Mesodermal cell (in vitro differentiated cells): ENCODE results near the gene SLBP.

Experiments
- H3K27ac ChIP-seq: 2 replicates; pipeline ENCODE4 v1.7.0; 2013; ENCODE audit warnings: mild to moderate bottlenecking, low read depth, low read length, moderate library complexity; ENCODE audit not compliant: severe bottlenecking
- H3K36me3 ChIP-seq: 2 replicates; pipeline ENCODE4 v1.7.1; 2013; ENCODE audit warnings: mild to moderate bottlenecking, low read length, moderate library complexity; ENCODE audit not compliant: control insufficient read depth, insufficient read depth
- H3K4me1 ChIP-seq: one replicate; pipeline ENCODE4 v1.7.1; 2013; ENCODE audit warnings: mild to moderate bottlenecking, low read length; ENCODE audit not compliant: insufficient read depth, control insufficient read depth, poor library complexity, severe bottlenecking
- H3K4me3 ChIP-seq: 2 replicates; pipeline ENCODE4 v1.7.0; 2013; ENCODE audit warnings: low read length, control low read depth, mild to moderate bottlenecking; ENCODE audit not compliant: insufficient read depth, poor library complexity, severe bottlenecking; ENCODE audit errors: extremely low read depth
- H3K9me3 ChIP-seq: 2 replicates; pipeline ENCODE4 v1.7.1; 2013; ENCODE audit warnings: mild to moderate bottlenecking, low read length, moderate library complexity; ENCODE audit not compliant: control insufficient read depth
- WGBS, 2 experiments: methylation state at CpG; one replicate each; pipeline ENCODE4 v1.1.5; 2013; ENCODE audit warnings: missing lambda C conversion rate in 2 of 2; ENCODE audit not compliant: insufficient coverage in 2 of 2; 5-methylcytosine and 5-hydroxymethylcytosine counted together

The SLBP gene

DNA sequence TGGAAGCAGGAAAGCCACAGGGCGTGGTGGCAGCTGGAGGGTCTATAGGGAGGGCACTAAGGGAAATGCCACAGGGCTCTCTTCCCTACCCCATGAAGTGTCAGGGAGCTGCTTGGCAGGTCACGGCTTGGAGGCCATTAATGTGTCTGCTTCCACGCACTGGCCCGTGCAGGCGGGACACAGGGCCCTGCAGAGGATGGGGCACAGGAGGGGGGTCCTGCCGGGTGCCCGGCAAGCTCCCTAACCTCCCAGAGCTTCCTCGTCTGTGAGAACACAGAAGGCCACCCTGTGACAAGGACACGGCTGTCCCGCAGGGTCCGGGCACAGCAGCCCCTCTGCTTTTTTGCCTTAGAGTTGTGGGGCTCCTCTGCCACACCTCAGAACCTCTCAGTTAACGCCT, 53.5 kb downstream of the SLBP start:
- WGBS, 2 experiments: 92 to 97% methylated on average over 7 to 11 of the region's 12 CpGs

DNA sequence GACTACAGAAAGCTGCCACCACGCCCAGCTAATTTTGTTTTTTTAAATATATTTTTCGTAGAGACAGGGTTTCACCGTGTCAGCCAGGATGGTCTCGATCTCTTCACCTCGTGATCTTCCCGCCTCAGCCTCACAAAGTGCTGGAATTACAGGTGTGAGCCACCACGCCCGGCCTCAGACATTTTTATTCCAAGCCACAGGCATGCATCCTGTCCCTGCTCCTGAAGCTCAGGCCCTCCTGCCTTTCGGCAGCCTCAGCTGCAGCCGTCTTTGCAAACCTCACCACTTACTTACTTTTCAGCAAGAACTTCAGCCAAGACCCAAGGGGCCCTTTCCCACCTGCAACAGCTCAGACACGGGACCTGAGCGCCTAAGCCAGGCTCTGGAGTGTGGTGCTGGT, 54.0 kb downstream of the SLBP start:
- WGBS, 2 experiments: 95 to 98% methylated on average over 11 to 12 of the region's 12 CpGs
- no peaks in the 10 kb centered on the region for H3K9me3 ChIP-seq
- H3K36me3 ChIP-seq: no peaks in the 10 kb centered on the region
- H3K4me1 ChIP-seq: no peaks in the 10 kb centered on the region
- H3K27ac ChIP-seq: no peak overlapping the region
- no peak overlapping the region for H3K4me3 ChIP-seq

More for the DNA sequence above, 53.5 kb downstream of the SLBP start:
- H3K4me3 ChIP-seq: no peak overlapping the region
- no peak overlapping the region for H3K27ac ChIP-seq
- H3K9me3 ChIP-seq: no peaks in the 10 kb centered on the region
- H3K4me1 ChIP-seq: no peaks in the 10 kb centered on the region
- no peaks in the 10 kb centered on the region for H3K36me3 ChIP-seq

DNA sequence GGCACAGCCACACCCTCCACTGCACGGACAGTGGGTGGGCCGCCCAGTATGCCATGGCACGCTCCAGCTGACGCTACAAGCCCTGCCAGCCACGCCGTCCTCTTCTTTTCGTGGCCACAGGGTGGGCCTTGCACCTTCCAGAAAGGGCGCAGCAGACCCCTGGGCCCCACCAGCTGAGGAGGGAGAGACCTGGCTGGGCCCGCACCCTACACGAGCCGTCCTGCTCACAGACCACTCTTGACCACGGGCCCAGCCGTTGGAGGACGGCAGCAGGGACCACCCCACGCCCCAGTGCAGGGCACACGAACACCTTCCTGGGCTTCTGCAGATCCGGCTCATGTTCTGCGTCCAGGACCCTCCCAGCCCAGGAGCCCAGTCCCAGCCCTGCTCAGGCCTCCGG, 55.1 kb downstream of the SLBP start:
- Histone ChIP-seq H3K36me3 (no peaks in the 10 kb centered on the region), H3K27ac (no peak overlapping the region), H3K4me1 (no peaks in the 10 kb centered on the region), H3K4me3 (no peak overlapping the region), H3K9me3 (no peaks in the 10 kb centered on the region)
- WGBS, 2 experiments: 93 to 97% methylated on average over 15 to 18 of the region's 19 CpGs

DNA sequence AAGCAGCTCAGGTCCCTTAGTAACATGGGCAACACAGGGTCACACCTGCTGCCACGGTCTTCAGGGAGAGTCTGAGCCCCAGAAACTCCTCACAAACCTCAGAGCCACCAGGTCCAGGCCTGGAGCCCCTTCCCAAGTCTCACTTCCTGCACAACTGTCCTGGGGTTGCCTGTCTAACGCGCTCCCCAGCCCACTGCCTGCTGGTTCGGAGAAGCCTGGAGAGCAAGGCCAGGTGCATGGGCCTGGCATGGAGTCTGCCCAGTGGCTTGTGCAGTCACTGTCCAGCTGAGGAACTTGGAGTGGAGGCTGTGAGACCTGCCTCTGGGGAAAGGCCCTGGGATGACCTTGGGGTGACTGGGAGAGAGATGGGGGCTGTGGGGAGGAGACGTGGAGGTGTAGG, 56.0 kb downstream of the SLBP start:
- Histone ChIP-seq H3K4me1 (no peaks in the 10 kb centered on the region), H3K27ac (no peak overlapping the region), H3K4me3 (no peak overlapping the region), H3K36me3 (no peaks in the 10 kb centered on the region), H3K9me3 (no peaks in the 10 kb centered on the region)
- WGBS, 2 experiments: 98% methylated on average over 4 to 5 of the region's 5 CpGs

DNA sequence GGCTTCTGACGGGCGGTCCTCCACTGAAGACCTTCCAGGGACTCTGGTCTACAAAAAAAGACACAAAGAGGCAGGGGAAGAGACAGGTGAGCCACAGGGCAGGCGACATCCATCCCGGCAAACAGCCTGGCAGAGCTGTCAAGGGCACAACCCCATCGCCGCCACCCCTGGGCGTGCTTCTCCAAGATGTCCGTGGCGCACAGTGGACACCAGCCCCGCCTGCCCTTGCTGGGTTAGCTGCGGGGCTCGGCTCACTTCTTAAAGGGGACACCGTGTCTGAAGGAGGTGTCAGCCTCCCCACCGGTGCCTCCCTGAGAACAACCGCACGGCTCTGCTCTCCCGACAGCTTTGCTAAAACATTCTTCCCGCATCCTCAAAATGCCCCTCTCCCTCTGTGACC, 56.4 kb downstream of the SLBP start:
- no peaks in the 10 kb centered on the region for H3K9me3 ChIP-seq
- WGBS, 2 experiments: 90 to 91% methylated on average over 18 of the region's 18 CpGs
- no peaks in the 10 kb centered on the region for H3K4me1 ChIP-seq
- H3K4me3 ChIP-seq: no peak overlapping the region
- no peak overlapping the region for H3K27ac ChIP-seq
- H3K36me3 ChIP-seq: no peaks in the 10 kb centered on the region

DNA sequence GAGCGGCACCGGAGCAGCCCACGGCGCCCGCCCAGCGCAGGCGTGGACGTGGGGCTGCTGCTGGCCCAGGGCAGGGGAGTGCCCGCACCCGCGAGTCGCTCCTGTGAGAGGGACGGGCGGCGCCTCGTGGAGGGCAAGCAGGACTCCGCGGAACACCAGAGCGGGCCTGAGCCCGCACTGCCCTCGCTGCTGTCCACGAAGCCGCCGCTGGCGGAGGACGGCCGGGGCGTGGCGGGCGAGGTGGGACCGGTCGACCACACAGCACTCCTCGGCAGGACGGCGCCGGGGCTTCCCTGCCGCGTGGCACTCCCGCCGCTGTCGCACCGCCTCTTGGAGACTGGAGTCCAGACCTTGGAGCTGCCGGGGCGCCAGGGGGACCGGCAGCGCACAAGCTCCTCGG, 57.0 kb downstream of the SLBP start:
- no peak overlapping the region for H3K4me3 ChIP-seq
- no peaks in the 10 kb centered on the region for H3K4me1 ChIP-seq
- 95 to 97% methylated on average over 47 of the region's 47 CpGs for WGBS, 2 experiments
- no peaks in the 10 kb centered on the region for H3K36me3 ChIP-seq
- H3K9me3 ChIP-seq: no peaks in the 10 kb centered on the region
- no peak overlapping the region for H3K27ac ChIP-seq

DNA sequence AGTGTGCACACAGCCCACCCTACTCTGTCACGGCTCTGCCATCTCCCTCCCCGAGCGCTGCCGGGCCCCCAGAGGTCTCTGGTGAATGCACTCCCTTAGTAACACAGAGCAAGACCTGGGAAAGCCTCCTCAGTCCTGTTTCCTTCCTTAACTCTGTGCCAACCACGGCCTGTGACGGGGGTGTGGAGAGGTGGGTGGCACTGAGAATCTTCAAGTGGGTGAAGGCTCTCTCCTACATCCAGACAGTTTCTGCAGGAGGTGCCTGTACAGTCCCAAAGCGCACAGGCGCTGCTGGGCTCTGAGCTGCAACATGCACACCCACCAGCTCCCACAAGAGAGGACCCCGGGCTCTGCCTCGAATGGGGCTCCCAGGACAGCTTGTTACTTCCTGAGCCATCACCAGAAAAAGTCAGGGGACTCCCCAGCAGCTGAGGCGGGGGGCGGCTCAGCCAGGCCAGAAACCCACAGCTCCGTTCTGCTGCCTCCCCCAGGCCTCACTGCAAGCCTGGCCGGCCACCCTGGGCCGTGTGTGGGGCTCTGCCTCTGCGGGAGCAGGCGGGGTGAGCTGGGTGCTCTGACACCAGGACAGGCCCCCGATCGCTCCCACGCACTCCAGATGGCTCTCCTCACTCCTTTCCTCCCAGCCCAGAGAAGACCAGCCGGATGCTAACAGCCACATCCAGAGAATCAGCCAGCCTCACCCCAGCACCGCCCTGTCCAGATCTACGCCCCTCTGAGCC, 57.7 kb downstream of the SLBP start:
- WGBS, 2 experiments: 88 to 92% methylated on average over 18 to 19 of the region's 23 CpGs
- Histone ChIP-seq H3K36me3 (no peaks in the 10 kb centered on the region), H3K27ac (no peak overlapping the region), H3K9me3 (no peaks in the 10 kb centered on the region), H3K4me3 (no peak overlapping the region), H3K4me1 (no peaks in the 10 kb centered on the region)

DNA sequence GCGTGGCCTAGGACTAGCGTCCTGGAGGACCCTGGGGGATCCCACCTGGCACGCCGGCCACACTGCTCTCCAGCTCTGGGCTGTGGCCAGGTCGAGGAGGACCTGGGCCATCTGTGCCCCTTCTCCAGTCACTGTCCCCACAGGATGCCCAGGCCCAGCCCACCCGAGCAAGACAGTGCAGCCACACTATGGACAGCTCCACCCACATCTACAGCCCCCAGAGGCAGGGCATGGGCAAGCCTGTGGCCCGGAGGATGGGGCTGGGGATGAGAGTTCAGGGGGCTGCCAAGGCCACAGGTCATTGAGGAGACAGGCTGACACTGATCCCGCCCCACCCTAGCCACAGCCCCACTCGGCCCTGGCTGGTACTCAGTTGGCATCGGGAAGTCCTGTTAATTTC, 58.3 kb downstream of the SLBP start:
- H3K4me3 ChIP-seq: no peak overlapping the region
- H3K4me1 ChIP-seq: no peaks in the 10 kb centered on the region
- H3K36me3 ChIP-seq: no peaks in the 10 kb centered on the region
- no peaks in the 10 kb centered on the region for H3K9me3 ChIP-seq
- WGBS, 2 experiments: 78 to 98% methylated on average over 7 to 9 of the region's 10 CpGs
- H3K27ac ChIP-seq: no peak overlapping the region

DNA sequence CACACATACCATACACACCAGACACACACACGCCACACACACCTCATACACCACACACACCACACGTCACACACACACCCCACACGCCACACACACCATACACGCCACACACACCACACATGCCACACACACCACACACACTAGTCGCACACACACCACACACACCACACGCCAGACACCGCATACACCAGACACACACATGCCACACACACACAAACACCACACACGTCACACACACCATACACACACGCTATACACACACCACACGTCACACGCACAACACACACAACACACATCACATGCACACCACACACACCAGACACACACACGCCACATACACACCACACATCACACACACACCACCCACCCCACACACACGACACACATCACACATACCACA, 60.0 kb downstream of the SLBP start:
- Histone ChIP-seq H3K4me1 (no peaks in the 10 kb centered on the region), H3K4me3 (no peak overlapping the region), H3K27ac (no peak overlapping the region), H3K36me3 (no peaks in the 10 kb centered on the region), H3K9me3 (no peaks in the 10 kb centered on the region)
- WGBS, 2 experiments: 86 to 91% methylated on average over 9 to 12 of the region's 13 CpGs

DNA sequence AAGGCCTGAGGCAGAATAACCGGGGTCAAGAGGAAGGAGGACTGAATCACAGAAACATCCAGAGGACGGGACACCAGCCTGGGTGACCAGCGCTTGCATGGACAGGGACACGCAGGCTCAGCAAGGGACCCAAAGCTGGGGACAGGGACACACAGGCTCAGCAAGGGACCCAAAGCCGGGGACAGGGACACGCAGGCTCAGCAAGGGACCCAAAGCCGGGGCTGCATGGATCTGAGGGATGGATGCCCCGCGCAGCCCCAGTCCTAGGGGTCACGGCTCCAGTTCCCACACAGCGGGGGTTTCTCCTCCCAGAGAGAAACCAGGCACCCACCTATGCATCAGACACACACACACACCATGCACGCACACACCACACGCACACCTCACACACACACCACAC, 60.5 kb downstream of the SLBP start:
- no peak overlapping the region for H3K4me3 ChIP-seq
- H3K9me3 ChIP-seq: no peaks in the 10 kb centered on the region
- no peaks in the 10 kb centered on the region for H3K36me3 ChIP-seq
- 94 to 98% methylated on average over 13 of the region's 13 CpGs for WGBS, 2 experiments
- H3K27ac ChIP-seq: no peak overlapping the region
- H3K4me1 ChIP-seq: no peaks in the 10 kb centered on the region

DNA sequence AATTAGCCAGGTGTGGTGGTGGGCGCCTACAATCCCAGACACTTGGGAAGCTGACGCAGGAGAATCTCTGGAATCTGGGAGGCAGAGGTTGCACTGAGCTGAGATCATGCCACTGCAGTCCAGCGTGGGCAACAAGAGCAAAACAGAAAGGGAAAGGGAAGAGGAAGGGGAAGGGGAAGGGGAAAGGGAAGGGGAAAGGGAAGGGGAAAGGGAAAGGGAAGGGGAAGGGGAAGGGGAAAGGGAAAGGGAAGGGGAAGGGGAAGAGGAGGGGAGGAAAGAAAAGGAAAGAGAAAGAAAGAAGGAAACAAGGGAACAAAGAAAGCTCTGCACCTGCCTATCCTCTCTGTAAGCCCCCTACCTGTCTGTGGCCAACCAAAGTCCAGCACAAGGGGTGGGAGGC, 63.2 kb downstream of the SLBP start:
- H3K36me3 ChIP-seq: no peaks in the 10 kb centered on the region
- peaks cover 7% of the 10 kb centered on the region for H3K4me1 ChIP-seq
- H3K4me3 ChIP-seq: no peak overlapping the region
- H3K9me3 ChIP-seq: no peaks in the 10 kb centered on the region
- no peak overlapping the region for H3K27ac ChIP-seq
- 73 to 89% methylated on average over 3 of the region's 3 CpGs for WGBS, 2 experiments
